ENCODE measurements around the gene DIO2.

The DIO2 gene

DNA sequence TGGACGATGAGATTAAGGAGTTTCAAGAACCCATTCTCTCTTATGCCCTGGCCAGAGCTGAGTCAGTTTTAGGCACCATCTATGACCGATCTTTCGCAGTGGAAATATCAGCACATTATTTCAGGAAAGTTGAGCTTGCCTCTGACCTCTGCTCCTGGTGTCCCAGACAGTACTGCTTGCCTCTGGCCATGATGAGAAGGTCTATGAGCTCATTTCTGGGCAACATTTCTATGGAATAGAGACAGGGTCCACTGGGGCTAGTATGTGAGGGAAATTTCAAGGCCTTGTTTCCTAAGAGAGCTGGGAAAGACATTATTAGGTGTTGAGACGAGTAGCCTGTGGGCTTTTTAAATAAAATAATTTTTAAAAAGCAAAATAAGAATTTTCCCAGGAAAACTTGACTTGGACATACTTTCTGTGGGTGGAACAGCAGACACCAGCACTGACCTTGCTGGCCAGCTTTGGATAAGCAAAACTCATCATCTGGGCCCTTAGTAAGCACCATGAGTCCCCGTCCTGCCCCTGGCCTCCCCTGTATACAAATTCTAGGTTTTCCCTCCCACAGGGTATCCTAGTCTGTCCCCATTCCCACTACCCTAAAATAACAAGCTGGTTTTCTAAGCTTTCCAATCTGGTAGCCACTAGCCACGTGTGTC is 43.4 kb downstream of the DIO2 start:
- no peak for DNase-seq (ENCODE audit: low read depth)

- DNase-seq (ENCODE audit: low read depth): no peak
Measured at GRCh38 chr14:80164991-80165721, 46.1 kb downstream of the DIO2 start.

GRCh38 chr14:80152763-80153162 is 58.5 kb downstream of the DIO2 start:
- DNase-seq (ENCODE audit: low read depth): no peak

- DNase-seq (ENCODE audit: low read depth): no peak
Measured at GRCh38 chr14:80152166-80152565, 59.1 kb downstream of the DIO2 start.

GRCh38 chr14:80150301-80150700 is 61.0 kb downstream of the DIO2 start:
- DNase-seq (ENCODE audit: low read depth): no peak

Data from T-helper 22 cell (primary cell).